Fibroblast of mammary gland (primary cell): ENCODE measurements around the gene PLA2G4D.

Experiments used
- DNase-seq: peaks from one replicate; pipeline ENCODE4 v3.0.0-alpha.2; 2010; ENCODE audit warnings: low read depth
- H3K4me3 ChIP-seq: 2 replicates; pipeline ENCODE4 v1.5.1; 2011; ENCODE audit warnings: low read depth, mild to moderate bottlenecking, low read length, moderate library complexity; ENCODE audit not compliant: control insufficient read depth
- CTCF ChIP-seq: conservative IDR thresholded peaks from 2 replicates; pipeline ENCODE4 v1.5.1; 2011; ENCODE audit warnings: low read depth, low read length, inconsistent platforms; ENCODE audit not compliant: control insufficient read depth, insufficient read depth

The PLA2G4D gene

GRCh38 chr15:42088801-42089640 is 5.3 kb downstream of the PLA2G4D start:
- no peak overlapping the region for H3K4me3 ChIP-seq
- DNase-seq: no peak
- no peak for TF ChIP-seq CTCF

- no peak for TF ChIP-seq CTCF
- no peak overlapping the region for H3K4me3 ChIP-seq
- DNase-seq: no peak
Measured at GRCh38 chr15:42087926-42088800, 6.2 kb downstream of the PLA2G4D start.

- TF ChIP-seq CTCF: no peak
- no peak overlapping the region for H3K4me3 ChIP-seq
- no peak for DNase-seq
Measured at GRCh38 chr15:42087460-42087859, 6.9 kb downstream of the PLA2G4D start.

- no peak for DNase-seq
- TF ChIP-seq CTCF: no peak
- no peak overlapping the region for H3K4me3 ChIP-seq
Measured at GRCh38 chr15:42085721-42086120, 8.6 kb downstream of the PLA2G4D start.

GRCh38 chr15:42085236-42085605 is 9.1 kb downstream of the PLA2G4D start:
- H3K4me3 ChIP-seq: no peak overlapping the region
- no peak for TF ChIP-seq CTCF
- no peak for DNase-seq

GRCh38 chr15:42084465-42085235 is 9.7 kb downstream of the PLA2G4D start:
- H3K4me3 ChIP-seq: no peak overlapping the region
- DNase-seq: peak; percentile 41
- TF ChIP-seq CTCF: peak; percentile 79
